IMR-90 (cell line): Measurements from ENCODE around the gene TOP2B. TPM values are rescaled to one million over a fixed set of nuclear protein-coding genes. Genes with fewer than 3 reads are reported as not detected.
A peak's percentile ranks its signal among the peaks of the same experiment; 100 is the strongest.

Experiments
- ATAC-seq: fragments of 200-7000 bp; cut with Tn5 transposase; 2 replicates; pipeline ENCODE4 v1.9.1; 2020; ENCODE audit warnings: low read depth, mild to moderate bottlenecking, moderate library complexity
- BruUV-seq: library from RNA; stranded (reverse); fragments of 400-500 nt; replicated peaks from 2 replicates; lab custom pipeline; 2021; lab: Mats Ljungman, UMichigan
- CTCF ChIA-PET: fragments of 300-600 bp; formaldehyde crosslinking; extraction: SDS; loops from one replicate; lab custom pipeline; 2021; ENCODE audit warnings: antibody characterized with exemption; lab: Yijun Ruan, JAX
- POLR2A ChIA-PET: fragments of 300-600 bp; sonication (Branson Sonifier 250); formaldehyde crosslinking; loops from one replicate; lab custom pipeline; 2022; ENCODE audit warnings: antibody characterized with exemption; ENCODE audit not compliant: unreplicated experiment; lab: Charles Lee
- DNase-seq: peaks from one replicate; pipeline ENCODE4 v3.0.0; 2013
- H2AFZ ChIP-seq: replicated peaks from 2 replicates; pipeline ENCODE3; 2013; ENCODE audit warnings: low read length, mild to moderate bottlenecking; ENCODE audit not compliant: poor library complexity
- H2AK5ac ChIP-seq: 2 replicates; pipeline ENCODE4 v1.6.1; 2013; ENCODE audit warnings: low read depth, low read length, inconsistent platforms
- H2AK9ac ChIP-seq: replicated peaks from 2 replicates; pipeline ENCODE3; 2013; ENCODE audit warnings: mild to moderate bottlenecking, low read depth, low read length, moderate library complexity; ENCODE audit not compliant: poor library complexity
- H2BK120ac ChIP-seq: 2 replicates; pipeline ENCODE4 v1.6.1; 2013; ENCODE audit warnings: low read depth, low read length, inconsistent platforms
- H2BK15ac ChIP-seq: 3 replicates; pipeline ENCODE4 v1.6.1; 2013; ENCODE audit warnings: low read depth, low read length, inconsistent platforms
- H2BK20ac ChIP-seq: 2 replicates; pipeline ENCODE4 v1.6.1; 2013; ENCODE audit warnings: low read depth, mild to moderate bottlenecking, inconsistent platforms, low read length, moderate library complexity
- H2BK5ac ChIP-seq: 2 replicates; pipeline ENCODE4 v1.6.1; 2013; ENCODE audit warnings: mild to moderate bottlenecking, low read depth, low read length, inconsistent platforms; ENCODE audit not compliant: poor library complexity, severe bottlenecking
- H3K14ac ChIP-seq: replicated peaks from 2 replicates; pipeline ENCODE4 v1.6.1; 2013; ENCODE audit warnings: low read depth, low read length, inconsistent platforms
- H3K18ac ChIP-seq: 2 replicates; pipeline ENCODE4 v1.6.1; 2013; ENCODE audit warnings: low read depth, low read length, control low read depth
- H3K23ac ChIP-seq: 2 replicates; pipeline ENCODE4 v1.6.1; 2013; ENCODE audit warnings: low read depth, low read length, inconsistent platforms
- H3K27ac ChIP-seq: 2 replicates; pipeline ENCODE4 v1.5.1; 2013; ENCODE audit warnings: mild to moderate bottlenecking, control low read depth, low read length; ENCODE audit not compliant: insufficient read depth
- H3K27me3 ChIP-seq: 2 replicates; pipeline ENCODE4 v1.6.1; 2013; ENCODE audit warnings: low read length; ENCODE audit not compliant: control insufficient read depth, insufficient read depth
- H3K36me3 ChIP-seq: 2 replicates; pipeline ENCODE4 v1.6.1; 2013; ENCODE audit warnings: low read length, mixed read lengths; ENCODE audit not compliant: control insufficient read depth, insufficient read depth
- H3K4ac ChIP-seq: 2 replicates; pipeline ENCODE4 v1.6.1; 2013; ENCODE audit warnings: low read depth, low read length, inconsistent platforms
- H3K4me1 ChIP-seq: 2 replicates; pipeline ENCODE4 v1.6.1; 2013; ENCODE audit warnings: low read length, mixed read lengths; ENCODE audit not compliant: control insufficient read depth, insufficient read depth
- H3K4me2 ChIP-seq: 2 replicates; pipeline ENCODE4 v1.6.1; 2013; ENCODE audit warnings: low read depth, mild to moderate bottlenecking, control low read depth, low read length, moderate library complexity
- H3K4me3 ChIP-seq: 2 replicates; pipeline ENCODE4 v1.5.1; 2013; ENCODE audit warnings: low read depth, mild to moderate bottlenecking, control low read depth, low read length, moderate library complexity; ENCODE audit not compliant: insufficient read depth
- H3K56ac ChIP-seq: 2 replicates; pipeline ENCODE4 v1.6.1; 2013; ENCODE audit warnings: low read length, inconsistent platforms; ENCODE audit not compliant: insufficient read depth; ENCODE audit errors: extremely low read depth
- H3K79me1 ChIP-seq, 2 experiments: 2 replicates each; pipeline ENCODE4 v1.6.1; 2013; ENCODE audit warnings: low read length in 2 of 2, inconsistent platforms in 1 of 2, low read depth in 1 of 2
- H3K9ac ChIP-seq: 2 replicates; pipeline ENCODE4 v1.6.1; 2013; ENCODE audit warnings: low read depth, low read length, control low read depth
- H3K9me1 ChIP-seq: 2 replicates; pipeline ENCODE4 v1.6.1; 2013; ENCODE audit warnings: low read length, inconsistent platforms; ENCODE audit not compliant: insufficient read depth
- H3K9me3 ChIP-seq: 2 replicates; pipeline ENCODE4 v1.6.1; 2013; ENCODE audit warnings: low read length; ENCODE audit not compliant: control insufficient read depth, insufficient read depth
- H4K20me1 ChIP-seq: 2 replicates; pipeline ENCODE4 v1.6.1; 2013; ENCODE audit warnings: low read length, inconsistent platforms; ENCODE audit not compliant: insufficient read depth
- H4K5ac ChIP-seq: 2 replicates; pipeline ENCODE4 v1.6.1; 2013; ENCODE audit warnings: mild to moderate bottlenecking, low read depth, low read length, control low read depth
- H4K8ac ChIP-seq, 2 experiments: 2 replicates each; pipeline ENCODE4 v1.6.1; 2013; ENCODE audit warnings: low read depth in 2 of 2, low read length in 2 of 2, control low read depth in 1 of 2, inconsistent platforms in 1 of 2
- H4K91ac ChIP-seq: 2 replicates; pipeline ENCODE4 v1.6.1; 2013; ENCODE audit warnings: low read depth, low read length, inconsistent platforms; ENCODE audit not compliant: insufficient read depth
- BHLHE40 ChIP-seq: fragments of 150-350 bp; IDR thresholded peaks from 2 replicates; pipeline ENCODE4 v1.6.1; 2016; ENCODE audit warnings: mild to moderate bottlenecking, low read depth, low read length
- RFX5 ChIP-seq: IDR thresholded peaks from 2 replicates; pipeline ENCODE4 v1.8.0; 2012; ENCODE audit warnings: low read depth, mild to moderate bottlenecking, low read length, moderate library complexity
- SMC3 ChIP-seq: fragments of 150-350 bp; IDR thresholded peaks from 2 replicates; pipeline ENCODE4 v1.6.1; 2016; ENCODE audit warnings: low read depth, mild to moderate bottlenecking, antibody characterized with exemption, low read length, moderate library complexity
- WGBS, 2 experiments: methylation state at CpG; one replicate each; pipeline versions ENCODE4 v1.1.5 to v1.1.7; 2013; ENCODE audit warnings: missing lambda C conversion rate in 2 of 2; ENCODE audit not compliant: insufficient read length in 1 of 2; ENCODE audit errors: extremely low coverage in 2 of 2; 5-methylcytosine and 5-hydroxymethylcytosine counted together
- dilution Hi-C: fragments of 300-500 bp; cut with HindIII; formaldehyde crosslinking; loops from one replicate; pipeline ENCODE4 v1.14.3; 2018; ENCODE audit warnings: low sequenced_read_pairs; ENCODE audit not compliant: unreplicated experiment
- in situ Hi-C: fragments of 300-500 bp; cut with MboI; formaldehyde crosslinking; loops from 3 replicates; pipeline ENCODE4 v1.14.3; 2019; ENCODE audit warnings: low sequenced_read_pairs, inconsistent platforms, mixed read lengths
- intact Hi-C: fragments of 100-400 bp; cut with micrococcal nuclease; formaldehyde crosslinking; loops from 2 replicates; pipeline ENCODE4 v1.10.0; 2022
- polyA plus RNA-seq, 3 experiments: library from polyadenylated mRNA; depleted of rRNA; stranded (reverse); fragments of >200 nt; gene quantifications; 2 replicates each; pipeline ENCODE4 v1.2.3, GENCODE V29; 2012; ENCODE audit warnings: low replicate concordance in 1 of 3
- total RNA-seq: library from RNA; depleted of rRNA; stranded (reverse); fragments of >200 nt; gene quantifications from 2 replicates; pipeline ENCODE4 v1.2.3, GENCODE V29; 2012

Gene TOP2B
- total and polyA plus RNA-seq, 2 of the 4 experiments (the other 2 are of a cell fraction) = 45.5 to 53.4 TPM

DNA sequence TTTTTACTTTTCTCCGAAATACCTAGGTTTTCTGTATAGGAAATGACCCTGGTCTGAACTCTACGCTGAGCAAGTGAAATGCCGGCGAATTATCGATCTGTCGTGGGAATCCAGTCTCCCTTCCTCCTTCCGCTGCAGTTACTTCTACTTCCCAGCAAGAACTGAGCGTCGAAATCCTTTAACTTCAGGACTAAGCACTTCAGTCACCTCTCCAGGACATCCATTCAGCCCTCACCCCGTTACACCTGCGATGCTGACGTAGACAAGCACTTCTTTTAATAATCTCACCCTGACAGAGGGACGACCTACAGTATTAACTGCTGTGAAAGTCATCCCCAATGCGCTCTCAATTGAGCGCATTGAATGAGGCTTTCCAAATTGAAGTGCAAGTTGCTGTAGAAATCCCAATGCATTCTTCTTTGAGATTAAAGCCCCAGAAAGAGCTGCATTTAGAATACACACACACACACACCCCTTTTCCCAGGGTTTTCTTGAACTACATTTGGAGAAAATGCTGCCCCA, 1.3 kb downstream of the TOP2B start:
- Histone ChIP-seq H3K56ac (peak overlapping the region; percentile 80; the same call in 1 of the 2 replicates), H2BK20ac (no peak overlapping the region), H3K23ac (peak overlapping the region; percentile 98), H2BK5ac (peak overlapping the region; percentile 87), H3K4me2 (peak overlapping the region; percentile 100), H3K9ac (peak overlapping the region; percentile 92), H2BK120ac (no peak overlapping the region), H3K27ac (peak overlapping the region; percentile 96), H4K20me1 (peaks cover 40% of the 10 kb centered on the region; the same call in 1 of the 2 replicates), H3K27me3 (no peaks in the 10 kb centered on the region), H3K4ac (peak overlapping the region; percentile 45; the same call in 1 of the 2 replicates), H2BK15ac (no peak overlapping the region), H4K8ac (peak overlapping the region in 1 of 2 experiments; percentile 7; a peak in 1 of 4 replicates), H3K79me1 (peaks cover 4 to 26% of the 10 kb centered on the region in 2 experiments; a peak in 2 of 4 replicates), H3K18ac (no peak overlapping the region), H3K4me1 (peaks cover 2% of the 10 kb centered on the region), H3K36me3 (no peaks in the 10 kb centered on the region), H3K4me3 (peak overlapping the region; percentile 80), H3K9me3 (no peaks in the 10 kb centered on the region), H3K9me1 (no peaks in the 10 kb centered on the region), H4K91ac (no peak overlapping the region), H2AFZ (peak overlapping the region; percentile 97), H4K5ac (no peak overlapping the region), H2AK5ac (peak overlapping the region; percentile 13; the same call in 1 of the 2 replicates), H3K14ac (peak overlapping the region; percentile 80), H2AK9ac (peak overlapping the region; percentile 42)
- dilution Hi-C loops (no loop called here), intact Hi-C loops (loop anchor here (5.0 kb wide), 1 partner anchor 159 kb away; no protein-coding TSS in a partner anchor), in situ Hi-C loops (no loop called here)
- BruUV-seq = no TSS peak
- POLR2A ChIA-PET = no interaction called here
- WGBS, 2 experiments = 3% methylated on average over 8 of the region's 15 CpGs; no CpG with 5 or more reads in 1 of the 2 experiments
- DNase-seq (peak; percentile 24), ATAC-seq (no peak)
- CTCF ChIA-PET = no interaction called here
- no peak for TF ChIP-seq SMC3
- no peak for TF ChIP-seq BHLHE40
- TF ChIP-seq RFX5 = no peak
